NCI-H774 (cell line): ENCODE measurements around the gene CCDC185.

Experiments
- DNase-seq: peaks from one replicate; lab custom pipeline; 2025; lab: John Stamatoyannopoulos, UW

CCDC185 gene

DNA sequence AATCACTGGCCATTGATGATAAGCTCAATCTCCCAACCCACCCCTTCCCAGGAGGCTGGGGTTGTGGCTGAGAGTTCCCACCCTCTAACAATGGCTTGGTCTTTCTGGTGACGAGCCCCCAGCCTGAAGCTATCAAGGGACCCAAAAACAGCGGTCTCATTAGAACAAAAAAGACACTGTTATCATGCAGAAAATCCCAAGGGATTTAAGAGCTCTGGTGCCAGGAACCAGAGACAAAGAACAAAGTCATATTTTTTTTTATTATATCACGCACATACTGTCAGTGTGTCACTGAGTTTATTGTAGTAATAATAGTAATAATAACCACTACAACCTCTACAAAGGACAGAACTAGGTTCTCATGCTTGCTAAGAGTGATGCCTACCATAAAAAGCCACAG lies 43.9 kb downstream of the CCDC185 start:
- no peak for DNase-seq

DNA sequence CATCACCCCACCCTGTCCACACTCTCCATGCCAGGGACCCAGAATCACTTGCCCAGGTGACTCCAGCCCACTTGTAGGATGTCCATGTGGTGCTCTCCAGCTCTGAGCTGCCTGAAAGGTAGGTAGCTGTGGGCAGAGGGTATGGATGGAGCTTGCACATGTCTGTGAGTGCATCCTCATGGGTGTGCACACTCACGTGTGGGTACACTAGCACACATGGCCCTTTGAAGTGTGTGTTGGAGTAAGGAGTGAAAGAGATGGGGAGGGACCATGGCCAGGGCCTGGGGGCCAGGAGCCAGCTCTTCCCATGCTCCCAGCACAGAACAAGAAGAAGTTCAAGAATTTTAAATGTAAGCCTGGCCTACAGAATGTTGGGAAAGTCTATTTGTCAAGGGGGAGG lies 50.2 kb downstream of the CCDC185 start:
- DNase-seq = no peak

DNA sequence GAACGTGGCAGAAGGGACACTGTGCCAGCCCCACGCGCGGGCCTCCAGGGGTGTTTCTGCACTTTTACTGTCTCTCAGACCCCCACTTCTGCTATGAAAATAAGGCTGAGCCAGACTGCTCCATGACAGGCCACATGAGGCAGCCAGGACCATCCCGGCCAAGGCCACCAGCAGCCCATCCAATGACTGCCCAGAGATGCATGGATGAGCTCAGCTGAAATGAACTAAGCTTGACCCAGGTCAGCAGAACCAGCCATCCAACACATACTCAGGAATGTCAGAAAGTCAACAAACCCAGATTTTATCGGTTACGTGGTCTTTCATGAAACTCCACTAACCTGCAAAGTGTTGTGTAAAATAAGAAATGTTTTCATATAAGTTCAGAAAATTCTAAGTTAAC lies 51.2 kb downstream of the CCDC185 start:
- no peak for DNase-seq
